AG10803 (cell line): Measurements from ENCODE around the gene GRID2.

ENCODE experiments used
- DNase-seq: peaks from one replicate; pipeline ENCODE4 v3.0.0; 2010; ENCODE audit warnings: low read depth
- H3K4me3 ChIP-seq: 2 replicates; pipeline ENCODE4 v1.5.1; 2011; ENCODE audit warnings: mild to moderate bottlenecking, low read length, control low read depth
- CTCF ChIP-seq: conservative IDR thresholded peaks from 2 replicates; pipeline ENCODE4 v1.5.1; 2011; ENCODE audit warnings: mild to moderate bottlenecking, low read length, control low read depth, inconsistent platforms

Gene GRID2

GRCh38 chr4:93578942-93579341, 1275.2 kb downstream of the GRID2 start:
- no peak overlapping the region for H3K4me3 ChIP-seq
- TF ChIP-seq CTCF = no peak
- no peak for DNase-seq

GRCh38 chr4:93605163-93605562, 1301.4 kb downstream of the GRID2 start:
- H3K4me3 ChIP-seq = no peak overlapping the region
- no peak for TF ChIP-seq CTCF
- DNase-seq = no peak

- DNase-seq = no peak
- H3K4me3 ChIP-seq = no peak overlapping the region
- no peak for TF ChIP-seq CTCF
Measured at GRCh38 chr4:93617606-93618005, 1313.8 kb downstream of the GRID2 start.

- no peak for TF ChIP-seq CTCF
- H3K4me3 ChIP-seq = no peak overlapping the region
- DNase-seq = no peak
Measured at GRCh38 chr4:93633721-93634120, 1330.0 kb downstream of the GRID2 start.

- DNase-seq = no peak
- H3K4me3 ChIP-seq = no peak overlapping the region
- no peak for TF ChIP-seq CTCF
Measured at GRCh38 chr4:93635943-93636342, 1332.2 kb downstream of the GRID2 start.

- DNase-seq = no peak
- H3K4me3 ChIP-seq = no peak overlapping the region
- TF ChIP-seq CTCF = no peak
Measured at GRCh38 chr4:93645120-93645519, 1341.4 kb downstream of the GRID2 start.

GRCh38 chr4:93646233-93646930, 1342.6 kb downstream of the GRID2 start:
- no peak for TF ChIP-seq CTCF
- no peak overlapping the region for H3K4me3 ChIP-seq
- no peak for DNase-seq
